IPS DF 4.7 (cell line): ENCODE results near the gene CHAC2.
"Not testable (repeated sequence)": the region's sequence is repeated elsewhere in the genome, so short reads cannot be mapped to it uniquely, and the experiment has no call there.

ENCODE experiments used
- DNase-seq: peaks from one replicate; pipeline ENCODE4 v3.0.0-alpha.2; 2013; ENCODE audit warnings: low spot score; ENCODE audit errors: extremely low read depth

CHAC2 gene

GRCh38 chr2:53778536-53779162 lies 11.0 kb downstream of the CHAC2 start:
- DNase-seq, result no peak

GRCh38 chr2:53780056-53780455 lies 12.5 kb downstream of the CHAC2 start:
- DNase-seq, result no peak

- no peak for DNase-seq
Measured at GRCh38 chr2:53782676-53783075, 15.1 kb downstream of the CHAC2 start.

GRCh38 chr2:53784436-53784835 lies 16.8 kb downstream of the CHAC2 start:
- no peak for DNase-seq

GRCh38 chr2:53785366-53785765 lies 17.8 kb downstream of the CHAC2 start:
- no peak for DNase-seq

- DNase-seq, result no peak
Measured at GRCh38 chr2:53786352-53786704, 18.7 kb downstream of the CHAC2 start.

- DNase-seq, result peak; percentile 46
Measured at GRCh38 chr2:53786705-53787613, 19.4 kb downstream of the CHAC2 start, which contains the start of the genes ASB3 and ERLEC1. ASB3 (minus strand) TSS chr2:53786953; CDS start chr2:53765572, 21,381 bp downstream. ERLEC1 (plus strand) TSS chr2:53787044; CDS start chr2:53787211, 167 bp downstream.

- no peak for DNase-seq
Measured at GRCh38 chr2:53787614-53788289, 20.1 kb downstream of the CHAC2 start.

- DNase-seq, result no peak
Measured at GRCh38 chr2:53793261-53793660, 25.7 kb downstream of the CHAC2 start.

- no peak for DNase-seq
Measured at GRCh38 chr2:53793821-53794220, 26.2 kb downstream of the CHAC2 start.

GRCh38 chr2:53801547-53801946 lies 33.9 kb downstream of the CHAC2 start:
- no peak for DNase-seq

GRCh38 chr2:53802617-53803151 lies 35.1 kb downstream of the CHAC2 start:
- DNase-seq, result no peak

- DNase-seq, result no peak
Measured at GRCh38 chr2:53811601-53812000, 44.0 kb downstream of the CHAC2 start.

GRCh38 chr2:53813151-53813550 lies 45.5 kb downstream of the CHAC2 start:
- no peak for DNase-seq

GRCh38 chr2:53818854-53819435 lies 51.3 kb downstream of the CHAC2 start:
- no peak for DNase-seq

GRCh38 chr2:53819634-53820033 lies 52.0 kb downstream of the CHAC2 start:
- no peak for DNase-seq

- DNase-seq, result no peak
Measured at GRCh38 chr2:53820048-53820447, 52.4 kb downstream of the CHAC2 start.

GRCh38 chr2:53820711-53821110 lies 53.1 kb downstream of the CHAC2 start:
- DNase-seq, result no peak

GRCh38 chr2:53821810-53822209 lies 54.2 kb downstream of the CHAC2 start:
- DNase-seq, result no peak

- DNase-seq, result not testable (repeated sequence)
Measured at GRCh38 chr2:53823639-53824038, 56.0 kb downstream of the CHAC2 start.
